Measurements from ENCODE around the gene RAD51B.
A peak's percentile ranks its signal among the peaks of the same experiment; 100 is the strongest.
"Not testable (repeated sequence)": the region's sequence is repeated elsewhere in the genome, so short reads cannot be mapped to it uniquely, and the experiment has no call there.

The RAD51B gene

GRCh38 chr14:68043752-68044151 is 224.2 kb downstream of the RAD51B start:
- no peak for TF ChIP-seq CTCF (IDR thresholded peaks at IDR 0.05; ENCODE audit: low read depth, low read length)
- DNase-seq (ENCODE audit: low read depth in 2 of 2), result no peak
- no peak overlapping the region for H3K4me3 ChIP-seq (replicated peaks in 1 of 2; ENCODE audit: low read depth in 2 of 2, low read length in 2 of 2)

DNA sequence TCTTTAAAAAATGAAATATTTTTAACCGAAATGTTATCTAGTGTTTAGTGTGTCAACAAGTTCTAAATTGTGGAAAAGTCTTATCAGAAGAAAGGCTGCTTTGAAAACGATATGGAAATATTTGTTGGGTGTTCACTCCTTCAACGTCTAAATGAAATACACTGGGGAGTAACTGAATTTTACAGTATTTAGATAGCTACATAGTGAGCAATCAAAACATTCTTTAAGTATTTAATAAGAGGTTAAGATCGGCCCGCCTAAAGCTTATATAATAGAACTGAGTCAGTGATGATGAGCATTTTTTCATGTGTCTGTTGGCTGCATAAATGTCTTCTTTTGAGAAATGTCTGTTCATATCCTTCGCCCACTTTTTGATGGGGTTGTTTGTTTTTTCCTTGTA is 228.3 kb downstream of the RAD51B start:
- peak; percentile 26 to 78 for DNase-seq (ENCODE audit: low read depth in 2 of 2)
- no peak for TF ChIP-seq CTCF (IDR thresholded peaks at IDR 0.05; ENCODE audit: low read depth, low read length)
- no peak overlapping the region for H3K4me3 ChIP-seq (replicated peaks in 1 of 2; ENCODE audit: low read depth in 2 of 2, low read length in 2 of 2)

GRCh38 chr14:68048815-68049214 is 229.2 kb downstream of the RAD51B start:
- DNase-seq (ENCODE audit: low read depth in 2 of 2); H3K4me3 ChIP-seq (replicated peaks in 1 of 2; ENCODE audit: low read depth in 2 of 2, low read length in 2 of 2): not testable (repeated sequence)

DNA sequence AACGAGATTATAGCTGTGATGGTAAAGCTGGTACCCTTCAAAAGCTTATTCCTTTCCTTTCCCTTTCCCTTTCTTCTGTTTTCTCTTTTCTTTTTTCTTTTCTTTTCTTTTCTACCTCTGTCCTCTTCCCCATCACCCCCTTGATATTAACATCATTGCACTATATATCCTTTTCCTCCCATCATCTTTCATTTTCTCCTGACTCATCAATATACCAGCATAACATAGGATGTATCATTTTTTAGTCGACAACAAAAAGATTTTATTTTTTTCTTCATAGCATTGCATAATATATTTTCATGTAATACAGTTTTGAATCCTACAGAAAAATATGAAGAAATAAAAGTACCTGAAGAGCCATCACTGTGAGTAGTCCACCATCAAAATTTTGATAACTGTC is 230.6 kb downstream of the RAD51B start:
- no peak for DNase-seq (ENCODE audit: low read depth in 2 of 2)
- no peak overlapping the region for H3K4me3 ChIP-seq (replicated peaks in 1 of 2; ENCODE audit: low read depth in 2 of 2, low read length in 2 of 2)
- TF ChIP-seq CTCF (IDR thresholded peaks at IDR 0.05; ENCODE audit: low read depth, low read length), result no peak

DNA sequence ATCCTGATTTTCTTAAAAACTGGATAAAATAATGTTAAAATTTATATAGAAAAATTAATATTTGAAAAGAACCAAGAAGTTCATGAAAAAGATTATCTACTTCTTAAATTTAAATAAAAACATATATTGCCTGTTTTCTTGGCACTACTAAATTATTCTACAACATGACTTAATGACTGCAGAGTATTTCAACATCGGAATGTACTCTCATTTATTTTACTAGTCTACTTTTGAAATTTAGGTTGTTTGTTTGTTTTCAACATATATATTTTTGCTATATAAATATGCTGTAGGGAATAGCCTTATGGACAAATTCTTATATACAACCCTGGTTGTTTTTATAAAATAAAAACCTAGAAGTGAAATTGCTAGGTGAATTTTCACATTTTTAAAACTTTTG is 231.6 kb downstream of the RAD51B start:
- no peak overlapping the region for H3K4me3 ChIP-seq (replicated peaks in 1 of 2; ENCODE audit: low read depth in 2 of 2, low read length in 2 of 2)

DNA sequence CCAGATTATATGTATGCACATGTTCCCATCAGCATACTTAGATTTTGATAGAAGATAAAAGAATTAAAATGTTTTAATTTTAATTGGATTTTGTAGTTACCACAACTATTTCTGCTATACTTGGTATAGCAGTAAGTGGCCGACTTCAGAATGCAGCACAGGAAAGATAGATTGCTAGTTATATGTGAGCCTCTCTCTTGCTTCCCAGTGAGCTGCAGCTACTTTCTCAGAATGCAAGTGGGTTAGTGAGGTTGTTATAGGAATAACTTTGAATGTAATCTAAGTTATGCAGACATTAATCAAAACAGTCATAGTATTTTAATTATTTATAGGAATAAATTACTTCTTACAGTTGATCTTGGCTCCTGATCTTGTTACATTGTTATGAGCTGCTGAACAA is 240.6 kb downstream of the RAD51B start:
- DNase-seq (ENCODE audit: low read depth in 2 of 2), result no peak
- TF ChIP-seq CTCF (IDR thresholded peaks at IDR 0.05; ENCODE audit: low read depth, low read length), result no peak
- H3K4me3 ChIP-seq (replicated peaks in 1 of 2; ENCODE audit: low read depth in 2 of 2, low read length in 2 of 2), result no peak overlapping the region

More for the DNA sequence above, 231.6 kb downstream of the RAD51B start:
- no peak for TF ChIP-seq CTCF (IDR thresholded peaks at IDR 0.05; ENCODE audit: low read depth, low read length)
- DNase-seq (ENCODE audit: low read depth in 2 of 2), result peak in 1 of 2 donors; percentile 16

GRCh38 chr14:68062651-68063050 is 243.1 kb downstream of the RAD51B start:
- no peak for DNase-seq (ENCODE audit: low read depth in 2 of 2)
- no peak for TF ChIP-seq CTCF (IDR thresholded peaks at IDR 0.05; ENCODE audit: low read depth, low read length)
- no peak overlapping the region for H3K4me3 ChIP-seq (replicated peaks in 1 of 2; ENCODE audit: low read depth in 2 of 2, low read length in 2 of 2)

All from cardiac fibroblast (primary cell).